GM23248 (cell line): ENCODE data around the gene EFHD1. TPM values are rescaled to one million over a fixed set of nuclear protein-coding genes. Genes with fewer than 3 reads are reported as not detected.

Experiments used
- DNase-seq: peaks from one replicate; pipeline ENCODE4 v3.0.0-alpha.2; 2015
- H2AFZ ChIP-seq: fragments of 200-600 bp; sonication (generic); 2 replicates; pipeline ENCODE4 v1.6.1; 2016; ENCODE audit warnings: antibody characterized with exemption
- H3F3A ChIP-seq: fragments of 200-600 bp; sonication (generic); 2 replicates; pipeline ENCODE4 v1.6.1; 2016; ENCODE audit warnings: mild to moderate bottlenecking, antibody characterized with exemption, mixed run types; ENCODE audit not compliant: insufficient read depth
- H3K27ac ChIP-seq: fragments of 200-600 bp; sonication (generic); 2 replicates; pipeline ENCODE4 v1.5.1; 2016; ENCODE audit warnings: mild to moderate bottlenecking
- H3K27me3 ChIP-seq: fragments of 200-600 bp; sonication (generic); replicated peaks from 2 replicates; pipeline ENCODE4 v1.6.1; 2016; ENCODE audit warnings: mild to moderate bottlenecking; ENCODE audit not compliant: insufficient read depth
- H3K36me3 ChIP-seq: fragments of 200-600 bp; sonication (generic); 2 replicates; pipeline ENCODE4 v1.6.1; 2016; ENCODE audit warnings: low read depth, mild to moderate bottlenecking
- H3K4me1 ChIP-seq: fragments of 200-600 bp; sonication (generic); 2 replicates; pipeline ENCODE4 v1.6.1; 2016; ENCODE audit warnings: mild to moderate bottlenecking; ENCODE audit not compliant: insufficient read depth
- H3K4me2 ChIP-seq: fragments of 200-600 bp; sonication (generic); one replicate; pipeline ENCODE4 v1.6.1; 2016; ENCODE audit warnings: mild to moderate bottlenecking; ENCODE audit not compliant: unreplicated experiment
- H3K4me3 ChIP-seq: fragments of 200-600 bp; sonication (generic); 2 replicates; pipeline ENCODE4 v1.5.1; 2016; ENCODE audit warnings: mild to moderate bottlenecking
- H3K79me2 ChIP-seq: fragments of 200-600 bp; sonication (generic); 2 replicates; pipeline ENCODE4 v1.6.1; 2016; ENCODE audit warnings: mild to moderate bottlenecking; ENCODE audit not compliant: insufficient read depth
- H3K9ac ChIP-seq: fragments of 200-600 bp; sonication (generic); 2 replicates; pipeline ENCODE4 v1.6.1; 2016; ENCODE audit warnings: mild to moderate bottlenecking
- H3K9me2 ChIP-seq: fragments of 200-600 bp; sonication (generic); 2 replicates; pipeline ENCODE4 v1.6.1; 2016; ENCODE audit warnings: mixed run types, mild to moderate bottlenecking, moderate library complexity; ENCODE audit not compliant: insufficient read depth
- H3K9me3 ChIP-seq: fragments of 200-600 bp; sonication (generic); one replicate; pipeline ENCODE4 v1.6.1; 2017; ENCODE audit warnings: low read depth
- H4K20me1 ChIP-seq: fragments of 200-600 bp; sonication (generic); 2 replicates; pipeline ENCODE4 v1.6.0; 2016; ENCODE audit not compliant: insufficient read depth
- EZH2 ChIP-seq: fragments of 200-600 bp; sonication (generic); IDR thresholded peaks from 2 replicates; pipeline ENCODE4 v1.6.1; 2018; ENCODE audit warnings: antibody characterized with exemption, mild to moderate bottlenecking; ENCODE audit not compliant: insufficient read depth, poor library complexity, severe bottlenecking
- EZH2phosphoT487 ChIP-seq: fragments of 200-600 bp; sonication (generic); IDR thresholded peaks from 2 replicates; pipeline ENCODE4 v1.6.1; 2018; ENCODE audit warnings: antibody characterized with exemption, moderate library complexity, mild to moderate bottlenecking, low read depth; ENCODE audit not compliant: insufficient read depth
- WGBS, 2 experiments: methylation state at CpG; one replicate each; pipeline ENCODE4 v1.1.6; 2015 to 2017; ENCODE audit warnings: low lambda C conversion rate in 2 of 2, low coverage in 1 of 2; ENCODE audit errors: missing lambda C conversion rate in 2 of 2; 5-methylcytosine and 5-hydroxymethylcytosine counted together
- in situ Hi-C: fragments of 300-500 bp; cut with MboI; formaldehyde crosslinking; loops from 2 replicates; pipeline ENCODE4 v1.15.0; 2020
- polyA plus RNA-seq: library from polyadenylated mRNA; unstranded; fragments of >200 nt; fragmentation: Nextera tagmentation; extraction: Ambion mirVana; gene quantifications from 2 replicates; pipeline ENCODE4 v1.2.1, GENCODE V29; 2016
- total RNA-seq: library from RNA; depleted of rRNA; stranded (reverse); fragments of >200 nt; shearing (Covaris generic); gene quantifications from 2 replicates; pipeline ENCODE4 v1.2.3, GENCODE V29; 2014

The EFHD1 gene
- total and polyA plus RNA-seq, 2 experiments from 2014 or later = not detected

GRCh38 chr2:232658217-232658785 is 24.9 kb downstream of the EFHD1 start:
- Histone ChIP-seq H3K79me2 (no peaks in the 10 kb centered on the region), H3K9ac (no peak overlapping the region), H3K9me3 (no peaks in the 10 kb centered on the region), H3K27ac (no peak overlapping the region), H3F3A (no peaks in the 10 kb centered on the region), H3K4me1 (no peaks in the 10 kb centered on the region), H4K20me1 (no peaks in the 10 kb centered on the region), H3K9me2 (no peaks in the 10 kb centered on the region), H3K36me3 (no peaks in the 10 kb centered on the region), H2AFZ (no peak overlapping the region), H3K4me2 (no peak overlapping the region), H3K27me3 (no peaks in the 10 kb centered on the region), H3K4me3 (no peak overlapping the region)
- no peak for TF ChIP-seq EZH2
- TF ChIP-seq EZH2phosphoT487 = no peak
- DNase-seq = peak; percentile 12
- in situ Hi-C loops = no loop called here
- WGBS, 2 experiments = 30 to 40% methylated on average over 7 of the region's 7 CpGs

- Histone ChIP-seq H3K4me1 (no peaks in the 10 kb centered on the region), H3F3A (no peaks in the 10 kb centered on the region), H3K36me3 (no peaks in the 10 kb centered on the region), H3K9me2 (no peaks in the 10 kb centered on the region), H3K79me2 (no peaks in the 10 kb centered on the region), H3K9me3 (no peaks in the 10 kb centered on the region), H4K20me1 (no peaks in the 10 kb centered on the region), H3K4me2 (no peak overlapping the region), H3K9ac (no peak overlapping the region), H3K27me3 (no peaks in the 10 kb centered on the region), H3K4me3 (no peak overlapping the region), H2AFZ (no peak overlapping the region), H3K27ac (no peak overlapping the region)
- in situ Hi-C loops = no loop called here
- no peak for TF ChIP-seq EZH2
- TF ChIP-seq EZH2phosphoT487 = no peak
- DNase-seq = no peak
- WGBS, 2 experiments = 45 to 52% methylated on average over 2 of the region's 2 CpGs
Observed at GRCh38 chr2:232659359-232659758, 26.0 kb downstream of the EFHD1 start.

GRCh38 chr2:232662486-232663260 is 29.3 kb downstream of the EFHD1 start:
- Histone ChIP-seq H3K27ac (no peak overlapping the region), H3K9ac (no peak overlapping the region), H3K27me3 (no peaks in the 10 kb centered on the region), H4K20me1 (no peaks in the 10 kb centered on the region), H2AFZ (no peak overlapping the region), H3K4me3 (no peak overlapping the region), H3K9me2 (no peaks in the 10 kb centered on the region), H3K9me3 (no peaks in the 10 kb centered on the region), H3K4me2 (no peak overlapping the region), H3K4me1 (no peaks in the 10 kb centered on the region), H3F3A (no peaks in the 10 kb centered on the region), H3K36me3 (no peaks in the 10 kb centered on the region), H3K79me2 (no peaks in the 10 kb centered on the region)
- DNase-seq = no peak
- in situ Hi-C loops = no loop called here
- WGBS, 2 experiments = 72 to 77% methylated on average over 16 of the region's 16 CpGs
- TF ChIP-seq EZH2 (no peak), EZH2phosphoT487 (no peak)

- 59 to 63% methylated on average over 7 of the region's 7 CpGs for whole genome bisulfite sequencing, 2 experiments
Observed at GRCh38 chr2:232666051-232666805, 32.8 kb downstream of the EFHD1 start.

More at GRCh38 chr2:232666051-232666805, 32.8 kb downstream of the EFHD1 start:
- no peak for DNase-seq
- no peak overlapping the region for H3K4me2 ChIP-seq
- TF ChIP-seq EZH2phosphoT487 (no peak), EZH2 (no peak)
- no peaks in the 10 kb centered on the region for H3F3A ChIP-seq
- no peaks in the 10 kb centered on the region; the same call in 1 of the 2 replicates for H3K27me3 ChIP-seq
- no peak overlapping the region for H3K4me3 ChIP-seq
- H3K79me2 ChIP-seq = no peaks in the 10 kb centered on the region
- no peaks in the 10 kb centered on the region for H3K36me3 ChIP-seq
- in situ Hi-C loops = no loop called here
- no peak overlapping the region for H3K9ac ChIP-seq
- no peak overlapping the region for H2AFZ ChIP-seq
- no peaks in the 10 kb centered on the region for H4K20me1 ChIP-seq
- H3K27ac ChIP-seq = no peak overlapping the region
- no peaks in the 10 kb centered on the region for H3K4me1 ChIP-seq
- no peaks in the 10 kb centered on the region for H3K9me3 ChIP-seq
- H3K9me2 ChIP-seq = no peaks in the 10 kb centered on the region
